Gastroesophageal sphincter (tissue), 3 donors: ENCODE results near the gene ADIPOR2.

Experiments
- CTCF ChIP-seq, 4 experiments: fragments of 200-600 bp in 2 of 4; fragments of 450-650 bp in 2 of 4; sonication (generic) in 1 of 4; IDR thresholded peaks; one replicate each; pipeline ENCODE4 v1.5.1; 2017 to 2019; ENCODE audit warnings: antibody characterized with exemption in 4 of 4, mild to moderate bottlenecking in 2 of 4, moderate library complexity in 2 of 4
- EP300 ChIP-seq: sonication (generic); formaldehyde crosslinking; IDR thresholded peaks from one replicate; pipeline ENCODE4 v1.6.1; 2017; ENCODE audit warnings: antibody characterized with exemption, mild to moderate bottlenecking
- POLR2A ChIP-seq, 2 donors: fragments of 450-650 bp; IDR thresholded peaks; one replicate each; pipeline ENCODE4 v1.6.1; 2017; ENCODE audit warnings: antibody characterized with exemption in 2 of 2, mild to moderate bottlenecking in 2 of 2, moderate library complexity in 1 of 2
- POLR2AphosphoS5 ChIP-seq: sonication (generic); formaldehyde crosslinking; IDR thresholded peaks from one replicate; pipeline ENCODE4 v1.6.1; 2017; ENCODE audit warnings: antibody characterized with exemption

DNA sequence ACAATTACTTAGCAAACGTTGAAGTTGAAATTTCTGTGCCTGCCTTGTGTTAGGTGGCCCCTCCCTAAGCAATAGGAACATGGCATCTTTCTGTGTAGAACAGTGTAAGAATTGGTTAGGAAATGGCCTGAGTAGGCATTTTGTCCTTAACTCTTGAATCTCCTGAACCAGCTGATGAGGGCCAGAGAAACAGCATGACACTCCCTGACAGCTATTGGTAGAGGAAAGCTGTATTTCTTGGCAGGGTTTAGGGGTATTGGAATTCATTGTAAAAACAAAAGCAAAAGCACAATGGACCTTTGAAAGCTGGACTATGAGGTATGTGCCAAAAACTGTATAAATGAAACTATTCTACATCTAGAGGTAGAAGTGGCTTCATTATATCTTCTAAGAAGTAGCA lies 88.9 kb downstream of the ADIPOR2 start:
- TF ChIP-seq EP300 (no peak), POLR2A (IDR thresholded peaks at IDR 0.05) (no peak), CTCF (IDR thresholded peaks at IDR 0.05) (no peak), POLR2AphosphoS5 (no peak)
